IPS DF 19.7 (cell line): ENCODE measurements around the gene PCDH17.

Experiments used
- DNase-seq: peaks from one replicate; pipeline ENCODE4 v3.0.0-alpha.2; 2013; ENCODE audit warnings: low read depth, low spot score

PCDH17 gene

DNA sequence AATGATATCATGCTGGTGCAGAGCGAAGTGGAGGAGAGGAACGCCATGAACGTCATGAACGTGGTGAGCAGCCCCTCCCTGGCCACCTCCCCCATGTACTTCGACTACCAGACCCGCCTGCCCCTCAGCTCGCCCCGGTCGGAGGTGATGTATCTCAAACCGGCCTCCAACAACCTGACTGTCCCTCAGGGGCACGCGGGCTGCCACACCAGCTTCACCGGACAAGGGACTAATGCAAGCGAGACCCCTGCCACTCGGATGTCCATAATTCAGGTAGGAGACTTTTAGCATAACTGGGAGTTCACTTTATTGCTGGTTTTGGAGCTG, 3.3 kb downstream of the PCDH17 start:
- no peak for DNase-seq

DNA sequence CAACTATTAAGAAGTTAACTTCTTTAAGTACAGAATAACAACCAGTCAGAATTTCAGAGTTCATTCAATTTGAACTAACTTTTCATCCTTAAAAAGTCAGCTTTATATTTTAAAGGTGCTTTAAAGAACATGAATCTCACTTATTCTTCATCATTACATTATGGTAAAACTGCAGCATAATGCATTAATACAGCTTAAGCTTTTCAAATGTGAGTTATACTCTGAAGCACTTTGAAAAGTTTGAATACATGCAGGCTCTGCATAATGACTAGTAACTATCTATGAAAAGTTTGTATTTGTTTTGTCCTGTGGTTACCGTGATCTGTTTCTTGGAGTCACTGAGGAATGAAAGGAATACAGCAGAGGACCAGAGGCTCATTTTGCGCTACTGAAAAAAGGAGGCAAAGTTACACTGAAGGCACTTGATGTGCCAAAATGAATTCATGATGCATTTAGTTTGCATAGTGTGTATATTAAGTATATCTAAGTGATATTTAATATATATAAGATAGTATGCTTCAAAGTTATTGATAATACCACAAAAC, 4.1 kb downstream of the PCDH17 start:
- no peak for DNase-seq

DNA sequence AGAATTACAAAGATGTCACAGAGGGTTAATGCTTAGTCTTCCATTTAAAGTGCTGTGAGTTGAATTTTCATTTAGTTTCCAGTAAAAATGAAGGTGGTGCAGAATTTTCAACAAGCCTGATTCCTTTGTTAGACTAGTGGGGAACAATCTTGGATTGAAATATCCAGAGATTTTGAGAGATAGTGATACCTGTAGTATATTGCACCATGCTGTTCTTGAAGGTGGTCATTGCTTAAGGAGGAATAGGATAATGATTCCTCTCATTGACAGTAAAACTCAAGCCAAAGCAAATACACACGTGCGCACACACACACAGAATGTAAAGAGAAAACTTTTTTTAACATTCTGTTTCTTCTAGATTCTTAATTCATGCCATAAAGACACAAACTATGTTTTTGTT, 5.3 kb downstream of the PCDH17 start:
- DNase-seq, result no peak

DNA sequence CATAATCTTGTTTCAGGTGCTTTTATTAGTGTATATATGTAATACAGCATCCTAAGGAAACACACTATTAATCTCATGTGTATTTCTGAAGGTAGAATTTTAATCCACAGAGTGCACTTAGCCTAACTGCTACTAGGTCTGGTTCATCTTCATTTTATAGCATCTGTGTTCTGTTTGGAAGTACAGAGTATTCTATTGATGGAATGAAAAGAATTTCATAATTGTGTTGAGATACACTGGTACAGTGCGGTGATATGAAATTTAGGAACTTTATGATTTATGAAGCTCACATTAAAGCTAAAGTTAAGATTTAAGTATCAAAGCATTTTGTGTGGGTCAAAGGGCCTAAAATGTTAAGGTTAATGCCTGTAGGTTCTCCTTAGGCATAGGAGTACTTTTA, 6.0 kb downstream of the PCDH17 start:
- DNase-seq, result no peak

DNA sequence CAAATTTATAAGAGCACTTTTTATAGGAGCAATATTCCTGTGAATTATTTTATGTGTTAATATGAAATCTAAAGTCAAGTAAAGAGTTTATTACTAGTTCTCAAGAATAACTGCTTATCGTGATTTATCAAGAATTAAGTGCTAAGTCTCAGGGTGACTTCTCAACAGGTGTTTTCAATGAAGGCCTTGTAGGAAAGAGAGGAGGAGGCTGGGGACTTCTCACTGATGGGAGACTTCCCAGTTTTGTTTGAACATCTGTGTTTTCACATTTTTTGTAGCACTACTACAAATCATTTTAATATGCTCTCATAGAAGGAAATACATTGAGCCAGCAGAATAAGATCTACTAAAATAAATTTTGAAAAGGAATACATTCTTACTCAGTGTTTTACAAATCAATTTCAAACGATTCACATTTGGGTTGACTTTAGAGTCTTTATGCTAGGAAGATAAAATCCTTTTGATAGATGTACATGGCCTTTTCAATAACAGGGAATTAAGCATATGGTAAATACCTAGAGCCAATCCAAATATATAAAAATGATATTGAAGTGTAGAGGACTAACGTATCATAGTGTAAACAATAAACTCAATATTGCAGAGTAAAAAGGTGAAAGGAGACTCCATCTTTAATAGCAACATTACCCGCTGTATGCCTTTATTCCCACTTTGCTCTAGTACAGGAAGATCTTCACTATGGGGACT, 6.8 kb downstream of the PCDH17 start:
- no peak for DNase-seq

DNA sequence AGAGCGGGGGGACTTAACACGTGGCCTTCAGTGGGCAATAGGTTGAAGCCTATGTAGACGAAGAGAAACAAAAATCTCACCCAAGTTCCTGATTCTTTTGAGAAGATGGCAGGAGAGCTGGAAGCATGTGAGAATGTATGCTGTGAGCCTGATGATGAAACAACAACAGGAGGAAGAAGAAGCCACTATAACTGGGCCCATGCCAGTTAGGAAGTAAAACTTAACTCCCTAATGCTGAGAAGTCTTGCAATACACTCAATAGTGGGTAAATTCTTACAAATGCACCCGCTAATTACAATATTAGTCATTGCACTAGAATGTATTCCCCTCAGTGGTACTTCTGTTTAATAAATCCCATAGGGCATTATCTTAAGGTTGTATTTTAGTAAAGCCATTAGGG, 9.1 kb downstream of the PCDH17 start:
- DNase-seq, result no peak

DNA sequence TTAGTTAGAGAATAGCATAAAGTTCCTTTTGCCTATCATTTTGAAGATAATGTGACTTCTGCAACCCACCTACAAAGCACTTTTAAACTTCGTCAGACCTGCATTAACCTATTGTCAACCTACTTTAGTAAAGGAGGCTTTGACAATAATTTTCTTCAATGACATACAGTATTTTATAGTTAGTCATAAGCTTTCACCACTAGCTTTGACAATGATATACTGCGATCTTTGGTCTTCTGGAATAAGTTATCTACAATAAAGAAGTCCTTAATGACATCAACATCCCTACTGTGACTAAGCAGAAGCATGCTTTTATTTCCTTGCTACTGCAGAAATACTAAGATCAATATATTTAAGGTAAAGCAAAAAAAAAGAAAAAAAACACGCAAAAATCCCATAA, 9.5 kb downstream of the PCDH17 start:
- DNase-seq, result no peak

DNA sequence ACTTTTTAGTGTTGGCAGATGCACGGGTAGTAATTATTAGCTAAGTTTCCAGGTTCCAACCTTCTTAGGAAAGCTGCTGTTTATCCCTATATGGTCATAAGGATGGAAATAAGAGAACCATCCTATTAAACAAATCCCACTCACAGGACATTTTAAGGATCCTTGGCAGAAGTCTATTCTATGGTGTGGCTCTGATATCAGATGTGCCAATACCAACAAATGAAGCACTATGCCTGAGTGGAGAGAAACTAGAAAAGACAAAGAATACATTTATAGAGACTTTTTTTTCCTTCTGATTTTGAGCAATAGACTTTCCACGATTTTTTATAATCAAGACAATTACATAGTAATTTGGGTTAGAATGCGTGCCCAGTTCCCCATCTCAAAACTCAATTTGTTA, 12.6 kb downstream of the PCDH17 start:
- no peak for DNase-seq

DNA sequence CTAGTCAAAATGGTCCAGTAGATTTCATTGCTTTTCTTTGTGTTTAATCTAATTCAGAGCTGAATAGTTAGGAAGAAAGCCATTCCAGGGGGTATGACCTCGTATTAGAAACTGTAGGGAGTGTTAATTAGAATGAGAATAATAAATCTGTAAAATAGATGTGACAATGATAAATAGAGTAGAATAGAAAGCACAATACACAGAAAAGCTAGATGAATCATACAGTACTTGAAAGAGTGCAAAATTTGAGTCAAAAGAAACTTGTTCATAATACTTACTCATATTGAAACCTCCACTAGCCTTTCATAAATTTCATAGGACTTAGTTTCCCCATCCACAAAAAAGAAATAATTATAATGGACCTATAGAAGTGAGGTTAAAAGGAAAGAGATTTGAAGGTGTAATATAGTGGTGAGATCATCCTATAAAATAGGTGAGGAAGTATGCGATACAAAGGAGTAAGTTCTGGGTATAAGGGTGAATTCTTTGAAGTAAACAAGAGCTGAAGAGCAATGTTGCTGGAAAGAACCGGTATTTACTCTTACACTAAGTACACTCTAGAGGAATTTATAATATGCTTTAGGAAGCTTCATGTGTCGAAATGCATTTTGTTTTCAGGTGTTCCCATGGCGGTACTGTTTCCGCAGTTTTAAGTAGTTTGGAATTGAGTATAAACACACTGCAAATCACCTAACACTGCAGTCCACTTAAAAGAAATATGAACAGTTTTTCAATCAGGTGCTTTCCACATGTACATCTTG, 21.9 kb downstream of the PCDH17 start:
- no peak for DNase-seq

DNA sequence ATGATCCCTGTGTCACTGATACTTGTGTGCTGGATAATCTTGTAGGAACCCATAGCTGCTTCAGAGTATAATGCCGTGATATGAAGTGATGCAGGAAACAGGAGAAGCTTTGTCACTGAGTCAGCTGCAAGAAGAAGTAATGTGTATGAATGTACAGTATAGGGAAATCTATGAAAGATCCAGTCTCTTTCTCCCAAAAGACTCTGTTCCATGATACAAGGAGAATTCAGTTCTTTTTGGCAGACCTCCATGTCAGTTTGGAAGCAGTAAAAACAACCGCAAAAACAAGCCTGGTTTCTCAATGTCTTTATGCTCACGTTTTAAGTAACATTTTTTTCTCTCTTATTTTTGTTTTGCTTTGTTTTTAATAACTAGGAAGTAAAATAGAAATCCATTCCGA, 33.9 kb downstream of the PCDH17 start:
- DNase-seq, result no peak

DNA sequence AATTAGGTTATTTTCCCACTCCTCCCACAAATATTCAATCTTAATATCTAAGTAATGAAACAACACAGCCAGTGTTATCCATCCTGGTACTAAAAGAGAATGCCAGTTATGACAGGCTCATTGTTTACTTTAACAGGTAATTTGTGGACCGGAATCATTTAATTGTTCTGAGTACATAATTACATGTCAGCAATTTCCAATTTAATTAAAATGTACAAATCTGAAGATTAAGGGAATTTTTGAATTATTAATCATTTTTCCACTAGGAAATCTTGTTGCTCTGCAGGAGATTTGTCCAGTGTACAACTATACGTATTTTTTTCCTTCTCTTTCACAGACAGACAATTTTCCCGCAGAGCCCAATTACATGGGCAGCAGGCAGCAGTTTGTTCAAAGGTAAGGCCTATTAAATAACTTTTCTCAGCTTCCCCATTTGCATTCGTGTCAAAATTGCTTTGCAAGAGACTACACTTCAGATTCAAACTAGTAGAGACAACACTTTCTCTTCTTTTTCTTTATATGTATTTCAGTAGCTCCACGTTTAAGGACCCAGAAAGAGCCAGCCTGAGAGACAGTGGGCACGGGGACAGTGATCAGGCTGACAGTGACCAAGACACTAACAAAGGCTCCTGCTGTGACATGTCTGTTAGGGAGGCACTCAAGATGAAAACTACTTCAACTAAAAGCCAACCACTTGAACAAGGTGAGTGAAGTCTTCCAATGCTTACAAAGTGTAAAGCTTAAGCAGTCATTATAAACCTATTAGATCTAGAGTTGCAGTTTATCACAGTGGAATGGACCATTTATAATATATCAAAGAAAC, 34.8 kb downstream of the PCDH17 start:
- DNase-seq, result no peak

DNA sequence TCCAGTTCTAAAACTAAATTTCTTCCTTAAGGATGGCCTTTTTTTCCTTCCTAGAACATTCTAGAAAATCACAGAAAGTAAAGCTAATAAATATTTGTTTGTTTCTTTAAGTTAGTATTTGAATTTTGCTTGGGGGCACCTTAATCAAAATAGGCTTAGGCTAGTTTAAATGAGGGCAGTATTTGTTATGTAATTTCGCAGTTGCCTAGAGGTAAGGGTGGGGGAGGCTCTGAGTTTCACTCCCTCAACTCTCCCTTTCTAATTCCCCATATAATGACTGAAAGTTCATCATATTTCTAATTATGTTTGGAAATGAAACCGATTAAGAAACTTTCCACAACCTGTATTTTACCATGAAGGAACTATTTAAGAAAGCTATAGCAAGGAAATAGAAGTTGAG, 40.6 kb downstream of the PCDH17 start:
- DNase-seq, result no peak

DNA sequence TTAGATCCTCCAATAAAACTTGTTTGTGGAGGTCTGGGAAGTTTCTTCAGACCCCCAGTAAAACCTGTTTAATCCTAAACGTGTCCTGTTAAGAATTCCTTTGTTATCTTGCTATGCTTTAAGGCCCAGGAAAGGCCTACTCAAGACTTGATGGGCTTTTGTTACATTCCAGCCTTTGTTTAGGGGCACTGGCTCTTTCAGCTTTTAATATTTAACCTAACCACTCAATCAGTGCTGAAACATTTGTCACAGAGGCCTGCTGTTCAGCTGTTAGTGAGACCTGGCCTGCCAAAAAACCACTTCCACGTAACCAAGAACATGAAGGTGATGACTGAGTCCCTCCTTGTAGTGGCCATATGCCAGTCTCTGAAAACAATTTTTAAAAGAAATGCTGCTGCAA, 41.7 kb downstream of the PCDH17 start:
- DNase-seq, result no peak

DNA sequence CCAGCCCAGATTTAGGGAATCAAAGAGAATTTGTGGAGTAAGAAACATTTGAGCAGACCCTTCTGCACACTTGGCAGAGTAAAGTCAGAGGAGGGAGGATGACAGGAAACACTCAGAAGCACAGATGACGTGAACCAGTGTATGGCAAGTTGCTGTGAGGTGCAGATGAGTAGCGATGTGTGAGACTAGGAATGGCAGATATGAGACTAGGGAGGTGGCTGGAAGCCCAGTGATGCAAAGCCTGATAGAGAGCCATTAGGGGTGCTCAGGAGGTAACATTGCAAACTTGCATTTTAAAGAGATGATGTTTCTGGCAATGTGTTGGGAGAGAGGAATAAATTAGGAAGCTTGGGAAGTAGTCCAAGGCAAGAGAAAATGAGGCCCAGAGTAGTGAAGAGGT, 44.0 kb downstream of the PCDH17 start:
- DNase-seq, result no peak

DNA sequence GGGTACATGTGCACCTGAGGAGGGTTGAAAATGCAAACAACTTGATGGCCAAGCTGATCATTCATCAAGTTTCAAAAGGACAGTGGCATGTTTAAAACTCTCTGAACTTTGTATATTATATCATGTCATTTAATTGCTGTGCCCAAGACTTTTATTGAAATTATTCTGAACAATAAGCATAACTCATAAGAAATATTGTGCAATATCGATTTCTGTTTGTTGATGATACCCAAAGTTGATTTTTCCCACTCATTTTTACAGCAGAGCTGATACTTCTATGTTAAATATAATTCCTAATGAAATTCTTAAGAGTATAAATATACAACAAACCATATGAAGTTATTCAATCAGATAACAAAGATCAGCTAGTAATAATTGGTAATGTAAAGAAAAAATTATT, 49.1 kb downstream of the PCDH17 start:
- DNase-seq, result no peak

DNA sequence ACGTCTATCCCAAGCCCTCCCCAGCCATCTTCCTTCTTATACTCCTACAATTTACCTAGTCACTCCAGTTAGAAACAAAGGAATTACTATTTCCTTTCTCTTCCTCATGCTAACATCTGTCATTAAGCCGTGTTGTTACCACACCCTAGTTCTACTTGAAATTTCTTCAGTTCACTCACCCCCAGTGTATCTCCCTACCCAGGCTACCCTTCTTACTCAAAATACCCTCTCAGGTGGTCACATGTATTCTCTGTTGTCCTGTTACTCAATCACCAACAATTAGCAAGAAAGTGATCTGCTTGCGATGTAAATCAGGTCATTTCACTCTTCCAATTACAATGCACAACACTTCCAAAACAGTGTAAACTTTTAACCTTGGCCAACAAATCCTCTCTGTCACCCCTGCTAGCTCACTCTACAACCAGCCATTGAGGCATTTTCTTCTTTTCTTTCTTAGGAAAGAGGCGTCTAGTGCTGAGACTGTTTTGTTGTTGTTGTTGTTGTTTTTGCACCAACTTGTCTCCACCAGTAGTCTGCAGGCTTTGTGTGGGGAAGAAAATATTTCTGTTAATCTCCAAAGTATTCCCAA, 50.7 kb downstream of the PCDH17 start:
- no peak for DNase-seq

DNA sequence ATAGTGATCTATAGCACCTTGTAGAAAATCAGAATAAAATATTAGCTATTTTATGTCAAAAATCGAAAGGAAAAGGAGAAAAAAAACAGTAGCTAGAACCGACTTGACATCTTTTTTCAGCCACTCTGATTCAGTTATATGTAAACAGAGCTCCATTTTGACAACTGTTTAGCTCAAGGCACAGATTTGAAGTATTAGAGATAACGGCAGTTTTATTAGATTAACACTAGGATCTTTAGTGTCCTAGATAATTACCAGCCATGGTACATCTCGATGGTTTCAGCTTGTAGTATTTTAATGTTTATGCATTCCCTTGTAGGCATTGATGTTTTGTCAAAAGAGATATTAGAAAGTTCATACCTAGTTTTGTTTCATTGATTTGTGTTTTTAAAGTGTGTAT, 67.3 kb downstream of the PCDH17 start:
- DNase-seq, result no peak

DNA sequence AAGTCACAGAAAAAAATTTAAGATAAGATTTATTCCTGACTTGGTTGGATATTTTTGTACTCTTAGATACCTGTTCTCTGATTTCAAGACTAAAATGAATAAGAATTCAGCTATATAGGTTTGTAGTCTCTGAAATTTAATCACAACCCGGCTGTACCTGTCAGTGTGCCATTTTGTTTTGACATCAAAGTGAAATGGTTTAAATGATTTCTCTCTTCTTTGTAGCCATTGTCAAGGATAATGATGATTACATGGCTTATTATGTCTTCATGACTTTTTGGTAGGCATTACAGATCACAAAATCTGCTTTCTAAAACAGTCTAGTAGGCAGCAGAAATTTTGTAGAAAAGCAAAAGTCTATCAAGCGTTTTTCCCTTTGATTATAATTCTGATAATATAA, 72.5 kb downstream of the PCDH17 start:
- no peak for DNase-seq

DNA sequence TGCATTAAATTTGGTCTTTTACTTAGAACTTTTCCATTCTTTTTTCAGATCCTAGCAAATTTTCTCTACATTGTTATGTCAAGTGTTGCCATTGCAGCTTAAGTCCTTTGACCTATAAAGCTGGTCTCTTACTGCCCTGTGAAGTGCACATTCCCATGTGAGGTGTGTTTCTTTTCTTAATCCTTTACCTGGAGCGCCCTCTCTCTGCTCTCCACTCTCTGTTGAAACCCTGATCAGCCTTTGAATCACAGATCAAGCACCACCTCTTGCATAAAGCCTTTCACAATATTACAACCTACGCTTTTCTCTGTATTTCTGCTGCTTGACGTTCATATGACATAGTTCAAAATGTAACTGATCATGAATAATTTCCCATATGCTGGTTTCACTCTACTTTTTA, 84.8 kb downstream of the PCDH17 start:
- DNase-seq, result no peak

DNA sequence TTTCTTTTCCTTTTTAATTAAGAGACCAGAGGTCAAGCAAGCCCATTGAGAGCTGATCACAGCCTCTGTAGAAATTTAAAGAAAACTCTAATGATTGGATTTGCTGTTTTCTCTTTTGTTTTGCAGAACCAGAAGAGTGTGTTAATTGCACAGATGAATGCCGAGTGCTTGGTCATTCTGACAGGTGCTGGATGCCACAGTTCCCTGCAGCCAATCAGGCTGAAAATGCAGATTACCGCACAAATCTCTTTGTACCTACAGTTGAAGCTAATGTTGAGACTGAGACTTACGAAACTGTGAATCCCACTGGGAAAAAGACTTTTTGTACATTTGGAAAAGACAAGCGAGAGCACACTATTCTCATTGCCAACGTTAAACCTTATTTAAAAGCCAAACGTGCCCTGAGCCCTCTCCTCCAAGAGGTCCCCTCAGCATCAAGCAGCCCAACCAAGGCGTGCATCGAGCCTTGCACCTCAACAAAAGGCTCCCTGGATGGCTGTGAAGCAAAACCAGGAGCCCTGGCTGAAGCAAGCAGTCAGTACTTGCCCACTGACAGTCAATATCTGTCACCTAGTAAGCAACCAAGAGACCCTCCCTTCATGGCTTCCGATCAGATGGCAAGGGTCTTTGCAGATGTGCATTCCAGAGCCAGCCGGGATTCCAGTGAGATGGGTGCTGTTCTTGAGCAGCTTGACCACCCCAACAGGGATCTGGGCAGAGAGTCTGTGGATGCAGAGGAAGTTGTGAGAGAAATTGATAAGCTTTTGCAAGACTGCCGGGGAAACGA, 93.1 kb downstream of the PCDH17 start:
- no peak for DNase-seq

DNA sequence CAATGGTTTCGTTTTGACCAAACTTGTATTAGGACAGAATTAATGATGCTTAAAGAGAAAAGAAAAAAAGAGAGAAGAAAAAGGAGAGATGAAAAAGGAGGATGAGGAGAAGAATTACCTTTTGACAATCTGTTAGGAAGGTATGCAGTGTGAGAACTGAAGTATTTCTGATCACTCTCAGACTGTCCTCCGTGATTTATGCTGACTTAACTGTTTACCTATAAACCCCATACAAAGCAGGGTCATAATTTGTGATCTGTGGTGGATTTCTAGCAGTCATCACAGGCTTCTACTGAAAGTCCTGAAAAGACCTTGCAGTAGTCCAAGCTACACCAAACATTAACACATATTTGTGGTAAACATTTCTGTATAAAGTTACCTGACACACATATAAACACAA, 93.9 kb downstream of the PCDH17 start:
- DNase-seq, result no peak
